Dedifferentiated amniotic fluid mesenchymal stem cell (primary cell): ENCODE measurements around the gene AKR1A1.
"Not testable (repeated sequence)": the region's sequence is repeated elsewhere in the genome, so short reads cannot be mapped to it uniquely, and the experiment has no call there.

Source experiments
- DNase-seq: peaks from one replicate; pipeline ENCODE4 v3.0.0-alpha.2; 2016; ENCODE audit errors: extremely low spot score

The AKR1A1 gene

GRCh38 chr1:45550401-45551351 is at the start of gene AKR1A1:
TSS of gene AKR1A1 (plus strand) at chr1:45550826. CDS start at chr1:45561795, 10,969 bp downstream.
- DNase-seq = peak; percentile 58

- no peak for DNase-seq
Observed at GRCh38 chr1:45501505-45501859, 49.1 kb upstream of the AKR1A1 start.

GRCh38 chr1:45503462-45504360 is 46.9 kb upstream of the AKR1A1 start:
- no peak for DNase-seq

GRCh38 chr1:45507195-45507594 is 43.4 kb upstream of the AKR1A1 start:
- no peak for DNase-seq

- peak; percentile 8 for DNase-seq
Observed at GRCh38 chr1:45507893-45508292, 42.7 kb upstream of the AKR1A1 start.

GRCh38 chr1:45508295-45509151 is 42.1 kb upstream of the AKR1A1 start:
- DNase-seq = peak; percentile 12

GRCh38 chr1:45510036-45510971 is 40.3 kb upstream of the AKR1A1 start:
- peak; percentile 10 for DNase-seq

GRCh38 chr1:45510972-45511527 is 39.6 kb upstream of the AKR1A1 start:
- DNase-seq = peak; percentile 7

GRCh38 chr1:45512641-45513054 is 38.0 kb upstream of the AKR1A1 start:
- DNase-seq = peak; percentile 39

GRCh38 chr1:45513532-45514260 is 36.9 kb upstream of the AKR1A1 start:
- DNase-seq = peak; percentile 14

GRCh38 chr1:45516036-45516435 is 34.6 kb upstream of the AKR1A1 start:
- DNase-seq = peak; percentile 6

GRCh38 chr1:45516465-45516864 is 34.2 kb upstream of the AKR1A1 start:
- DNase-seq = no peak

GRCh38 chr1:45518366-45518765 is 32.3 kb upstream of the AKR1A1 start:
- DNase-seq = not testable (repeated sequence)

GRCh38 chr1:45518910-45519309 is 31.7 kb upstream of the AKR1A1 start:
- DNase-seq = no peak

- DNase-seq = not testable (repeated sequence)
Observed at GRCh38 chr1:45519774-45520173, 30.9 kb upstream of the AKR1A1 start.

- peak; percentile 93 for DNase-seq
Observed at GRCh38 chr1:45521413-45522323, 29.0 kb upstream of the AKR1A1 start, which contains the start of gene PRDX1. TSS of gene PRDX1 (minus strand) at chr1:45521884. CDS start at chr1:45519043, 2,841 bp downstream.

- no peak for DNase-seq
Observed at GRCh38 chr1:45522324-45523104, 28.1 kb upstream of the AKR1A1 start.
